K562 treated with DMSO at 1 percent for 48 hours (cell line): ENCODE measurements around the gene CCDC34. TPM values are rescaled to one million over a fixed set of nuclear protein-coding genes. Genes with fewer than 3 reads are reported as not detected.

Experiments used
- total RNA-seq: library from RNA; unstranded; fragments of 300-600 nt; gene quantifications from 2 replicates; pipeline ENCODE4 v1.2.3, GENCODE V29; 2022; ENCODE audit warnings: low replicate concordance; ENCODE audit errors: extremely low read depth

Gene CCDC34
- not detected in 2 replicates for total RNA-seq

GRCh38 chr11:27362749-27363575 lies at the start of gene CCDC34:
Gene CCDC34, minus strand, starts transcription at chr11:27363215. Its CDS starts 21 bp downstream, at chr11:27363194.

Other genes starting within 250 kb of the CCDC34 start
- gene LGR4, start 109.6 kb upstream of the CCDC34 start, total RNA-seq, result not detected in 2 replicates
- gene LIN7C, start 143.6 kb upstream of the CCDC34 start, total RNA-seq, result not detected in 2 replicates